HG02678 (cell line): ENCODE data around the gene RPL19.
"Not testable (repeated sequence)": the region's sequence is repeated elsewhere in the genome, so short reads cannot be mapped to it uniquely, and the experiment has no call there.

Source experiments
- ATAC-seq: cut with Tn5 transposase; IDR thresholded peaks from one replicate; pipeline ENCODE4 v1.9.1; 2021; ENCODE audit warnings: mild to moderate bottlenecking, moderate library complexity; ENCODE audit not compliant: unreplicated experiment

Gene RPL19

DNA sequence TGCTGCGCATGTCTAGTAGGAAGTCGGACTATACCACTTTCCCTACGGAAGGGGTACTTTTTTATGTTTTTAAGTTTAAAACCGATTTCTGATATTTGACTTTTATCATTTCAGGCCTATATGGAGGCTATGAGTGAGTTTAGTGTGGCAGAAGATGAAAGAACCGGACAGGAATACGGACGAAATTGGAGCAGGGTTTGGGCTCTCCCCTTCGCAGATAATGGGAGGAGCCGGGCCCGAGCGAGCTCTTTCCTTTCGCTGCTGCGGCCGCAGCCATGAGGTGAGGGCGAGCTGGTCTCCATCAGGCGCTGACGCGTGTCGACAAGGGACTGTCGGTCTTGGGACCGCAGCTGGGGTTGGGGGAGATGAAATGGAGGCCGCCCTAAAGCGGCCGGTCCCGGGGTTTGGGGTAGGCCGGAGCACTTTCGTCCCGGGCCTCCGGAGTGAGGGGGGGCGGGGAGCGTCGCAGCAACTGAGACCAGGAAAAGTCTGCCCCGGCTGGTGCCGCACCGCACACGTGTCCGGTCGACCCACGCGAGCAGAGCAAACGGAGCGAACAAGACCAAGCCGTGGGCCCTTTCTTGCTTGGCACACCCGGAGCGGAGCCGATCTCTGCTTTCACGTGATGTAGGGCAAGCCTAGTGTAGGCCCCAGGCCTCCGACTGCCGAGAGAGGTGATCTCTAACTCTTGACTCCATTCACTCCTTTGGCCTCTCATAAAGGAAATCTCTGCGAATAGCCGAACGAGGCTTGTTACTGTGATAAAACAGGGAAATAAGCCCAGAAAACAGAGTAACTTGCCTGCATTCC lies at the start of gene RPL19:
TSS of gene RPL19 (plus strand) at position 214 of the 810 bp plus-strand sequence. CDS start at position 276, 62 bp downstream.
- ATAC-seq: peak; percentile 65

DNA sequence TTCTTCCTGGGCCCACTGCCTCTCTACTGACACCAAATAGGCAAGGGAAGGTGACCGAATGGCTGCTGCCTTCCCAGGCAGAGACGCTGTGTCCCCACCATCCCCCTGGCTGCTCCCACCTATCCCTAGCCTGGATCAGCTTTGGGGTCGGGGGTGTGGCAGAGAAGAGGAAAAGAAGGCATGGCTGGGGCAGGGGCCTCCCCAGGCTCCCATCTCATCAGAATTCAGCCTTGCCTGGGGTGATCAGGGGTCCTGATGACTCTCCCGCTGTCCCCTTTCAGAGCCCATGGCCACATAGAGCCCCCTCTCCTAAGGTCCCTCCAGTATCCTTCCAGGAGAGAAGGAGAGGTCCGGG lies 49.3 kb upstream of the RPL19 start:
- no peak for ATAC-seq

GRCh38 chr17:39151150-39151942 lies 48.7 kb upstream of the RPL19 start, which contains the start of gene PLXDC1:
Gene PLXDC1 (minus strand): TSS chr17:39151637. CDS start chr17:39151437, 200 bp downstream.
- ATAC-seq: no peak

DNA sequence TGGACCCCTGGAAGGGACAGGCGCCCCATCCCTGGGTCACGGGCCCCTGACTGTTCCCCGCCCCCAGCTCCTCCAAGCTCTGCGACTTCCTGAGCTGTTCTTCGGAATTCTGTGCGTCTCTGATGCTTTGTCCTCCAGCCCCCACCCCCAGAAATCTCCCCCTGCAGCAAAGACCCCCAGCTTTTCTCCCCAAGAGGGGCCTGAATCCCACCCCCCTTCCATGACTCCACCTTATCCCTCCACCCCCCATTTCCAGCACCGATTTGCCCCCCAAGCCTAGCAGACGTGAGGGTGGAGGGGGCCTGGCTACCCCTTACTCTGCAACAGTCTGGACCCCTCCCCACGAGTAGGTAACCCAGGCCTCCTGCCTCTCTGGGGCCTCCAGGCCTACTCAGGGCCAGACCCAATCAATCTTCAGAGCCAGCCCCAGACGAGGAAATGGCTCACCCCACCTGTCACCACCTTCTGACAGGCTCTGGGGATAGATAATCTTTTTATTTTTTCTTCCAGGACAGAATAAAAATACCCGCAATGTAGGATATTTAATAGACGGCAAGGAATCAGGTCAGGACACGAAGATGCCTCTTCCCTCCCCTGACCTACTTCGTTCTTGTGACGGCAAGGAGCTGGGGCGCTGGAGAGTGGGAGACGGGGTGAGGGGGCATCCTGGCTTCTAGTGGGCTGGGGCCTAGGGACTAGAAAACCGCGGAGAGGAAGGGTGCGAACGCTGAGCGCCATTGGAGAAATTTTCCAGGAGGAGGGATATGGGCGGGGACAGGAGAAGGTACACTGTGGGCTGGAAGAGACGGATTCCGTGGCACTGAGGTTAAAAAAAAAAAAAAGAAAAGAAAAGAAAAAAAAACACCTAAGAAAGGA lies 47.9 kb upstream of the RPL19 start:
- no peak for ATAC-seq

DNA sequence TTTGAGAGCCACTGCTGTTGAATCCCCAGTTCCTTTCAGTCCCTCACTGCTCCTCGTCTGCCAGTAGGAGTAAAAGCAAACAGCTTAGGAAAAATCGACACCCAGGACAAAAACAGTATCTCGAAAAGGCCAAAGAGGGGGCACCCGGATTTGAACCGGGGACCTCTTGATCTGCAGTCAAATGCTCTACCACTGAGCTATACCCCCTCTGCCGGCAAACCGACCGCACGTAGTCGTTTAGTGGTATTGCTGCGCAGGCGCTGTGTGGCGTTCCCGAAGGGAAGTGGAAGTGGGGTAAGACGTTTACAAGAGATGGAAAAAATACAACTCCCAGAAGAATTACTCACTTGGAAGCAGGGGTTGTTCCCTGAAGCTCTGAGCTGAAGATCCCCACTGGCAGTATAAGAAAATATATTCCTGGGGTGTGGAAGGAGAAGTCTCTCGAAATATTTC lies 46.5 kb upstream of the RPL19 start:
- no peak for ATAC-seq

DNA sequence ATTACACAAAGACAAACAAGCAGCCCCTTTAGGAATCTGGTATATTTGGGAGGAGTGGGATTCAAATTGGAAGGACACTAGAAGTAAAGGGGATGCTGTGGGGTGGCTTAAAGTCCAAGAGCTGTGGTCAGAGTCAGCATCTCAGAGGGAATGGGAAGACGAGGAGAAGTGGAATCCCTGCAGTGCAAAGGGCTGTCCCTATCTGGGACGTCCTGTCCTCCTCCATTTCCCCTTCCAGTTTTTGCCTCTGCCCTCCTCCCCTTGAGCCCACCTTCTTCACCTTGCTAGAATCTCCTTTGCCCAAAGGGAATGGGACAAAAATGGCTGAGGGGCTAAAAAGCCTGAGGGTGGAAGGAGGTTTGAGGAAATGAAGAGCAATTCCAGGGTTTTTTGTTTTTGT lies 44.4 kb upstream of the RPL19 start:
- no peak for ATAC-seq

DNA sequence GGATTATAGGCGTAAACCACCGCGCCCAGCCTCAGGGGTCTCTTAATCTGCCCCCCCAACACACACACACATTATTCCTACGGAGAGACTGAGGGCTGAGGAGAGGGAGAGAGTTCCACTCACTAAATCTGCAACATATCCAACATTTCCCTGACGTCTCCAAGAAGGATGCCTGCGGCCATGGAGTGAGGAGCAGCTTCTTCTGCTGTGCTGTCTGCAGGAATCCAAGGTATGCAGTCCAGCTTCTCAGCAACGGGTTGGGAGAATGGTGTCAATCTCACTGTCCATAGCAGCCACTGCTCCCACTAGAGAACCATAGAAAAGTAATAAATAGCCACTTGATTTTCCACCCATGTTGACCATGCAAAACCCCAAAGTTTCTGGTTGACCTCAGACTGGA lies 43.6 kb upstream of the RPL19 start:
- ATAC-seq: no peak

DNA sequence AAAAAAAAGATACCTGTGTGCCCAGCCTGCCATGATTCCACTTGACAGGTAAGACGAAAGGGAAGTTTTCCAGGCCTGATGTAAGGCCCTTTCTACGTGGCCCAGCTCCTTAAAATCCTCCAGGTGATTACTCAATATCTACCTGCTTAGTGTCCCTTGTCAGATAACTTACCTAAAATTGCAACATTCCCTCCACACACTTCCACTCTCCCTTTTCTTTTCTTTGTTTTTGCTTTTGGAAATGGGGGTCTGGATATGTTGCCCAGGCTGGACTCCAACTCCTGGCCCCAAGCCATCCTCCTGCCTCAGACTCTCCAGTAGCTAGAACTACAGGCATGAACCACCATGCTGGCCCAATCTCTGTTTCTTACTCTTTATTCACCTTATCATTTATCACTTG lies 41.5 kb upstream of the RPL19 start:
- ATAC-seq: no peak

DNA sequence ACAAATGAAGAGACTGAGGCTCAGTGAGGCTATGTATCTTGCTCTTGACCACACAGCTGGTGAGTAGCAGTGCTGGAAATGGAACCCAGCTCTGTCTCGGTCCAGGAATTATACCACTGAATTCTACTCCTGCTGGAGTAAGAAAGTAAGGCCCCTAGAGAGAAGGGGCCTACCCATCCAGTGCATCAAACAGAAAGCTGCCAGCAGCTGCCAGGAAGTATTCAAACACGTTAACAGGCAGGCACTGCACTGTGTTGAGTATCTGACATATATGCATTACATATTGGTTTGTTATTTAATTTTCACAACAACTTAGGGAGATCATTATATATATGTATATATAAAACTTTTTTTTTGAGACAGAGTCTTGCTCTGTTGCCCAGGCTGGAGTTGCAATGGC lies 38.1 kb upstream of the RPL19 start:
- no peak for ATAC-seq

DNA sequence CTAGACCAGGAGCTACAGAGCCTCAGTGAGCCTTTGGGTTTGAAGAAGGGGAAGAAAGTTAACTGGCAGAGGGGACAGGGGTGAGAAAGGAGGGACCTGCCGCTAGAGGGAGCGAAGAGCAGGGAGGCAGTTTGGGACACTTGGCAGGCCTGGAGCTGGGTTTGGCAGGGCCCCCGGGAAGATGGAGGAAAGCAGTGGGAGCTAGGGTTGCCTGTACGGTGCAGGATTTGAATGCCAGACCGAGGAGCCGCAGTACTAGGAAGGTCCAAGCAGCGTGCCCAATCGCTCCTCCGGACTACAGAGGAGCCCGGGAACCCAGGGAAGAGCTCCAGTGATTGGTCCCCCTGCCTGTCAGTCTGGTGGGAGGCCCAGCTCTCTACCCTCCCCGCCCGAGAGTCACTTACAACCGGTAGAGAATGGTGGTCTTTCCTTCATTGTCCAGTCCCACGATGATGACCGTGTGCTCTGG lies 35.4 kb upstream of the RPL19 start:
- ATAC-seq: no peak

GRCh38 chr17:39165178-39165840 lies 34.8 kb upstream of the RPL19 start:
- ATAC-seq: no peak

DNA sequence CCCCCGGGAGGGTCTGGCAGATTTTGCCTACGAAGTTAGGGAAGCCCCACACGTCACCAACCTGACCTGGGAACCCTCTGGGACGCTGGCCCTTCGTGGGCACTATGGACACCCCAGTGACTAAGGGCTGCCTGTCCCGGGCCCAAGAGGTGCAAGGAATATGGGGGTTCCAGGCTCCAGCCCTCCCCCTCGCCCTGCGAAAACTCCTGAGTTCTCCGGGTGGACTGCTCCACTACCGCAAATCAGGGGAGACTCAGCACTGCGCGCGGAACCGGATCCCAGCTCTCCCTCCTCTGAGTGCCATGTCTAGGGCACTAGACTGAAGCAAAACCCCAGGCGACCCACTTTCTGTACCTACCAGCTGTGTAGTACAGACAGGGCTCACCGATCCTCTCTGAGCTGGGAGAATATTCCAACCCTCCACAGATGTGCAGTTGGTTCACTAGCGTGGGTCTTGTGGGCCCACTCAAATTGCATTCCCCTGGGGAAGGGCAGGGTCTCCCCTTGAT lies 34.2 kb upstream of the RPL19 start, which contains the start of gene ARL5C:
TSS of gene ARL5C (minus strand) at position 321 of the 509 bp plus-strand sequence. CDS start 401 bp downstream, outside the sequence.
- no peak for ATAC-seq

GRCh38 chr17:39166437-39167335 lies 33.4 kb upstream of the RPL19 start:
- ATAC-seq: no peak

DNA sequence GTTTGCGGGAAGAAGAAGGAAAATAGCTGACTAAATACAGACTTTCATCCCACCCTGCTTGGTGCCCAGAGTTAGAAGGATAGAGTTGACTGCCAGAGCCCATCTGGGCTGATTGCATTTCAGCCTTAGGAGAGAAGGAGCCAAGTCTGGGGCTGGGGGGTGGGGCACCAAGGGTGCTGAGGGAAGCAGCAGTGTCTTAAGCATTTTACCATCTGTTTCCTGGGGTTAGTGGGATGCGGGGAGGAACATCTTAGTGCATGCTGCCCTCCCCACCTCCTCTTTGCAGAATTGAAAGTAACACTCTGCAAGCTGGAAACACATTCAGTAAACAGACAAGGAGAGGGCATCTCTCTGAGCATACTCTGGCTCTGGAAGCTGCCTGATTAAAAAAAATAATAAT lies 32.6 kb upstream of the RPL19 start:
- no peak for ATAC-seq

- not testable (repeated sequence) for ATAC-seq
These were observed 31.6 kb upstream of the RPL19 start for GRCh38 chr17:39168503-39168902.

DNA sequence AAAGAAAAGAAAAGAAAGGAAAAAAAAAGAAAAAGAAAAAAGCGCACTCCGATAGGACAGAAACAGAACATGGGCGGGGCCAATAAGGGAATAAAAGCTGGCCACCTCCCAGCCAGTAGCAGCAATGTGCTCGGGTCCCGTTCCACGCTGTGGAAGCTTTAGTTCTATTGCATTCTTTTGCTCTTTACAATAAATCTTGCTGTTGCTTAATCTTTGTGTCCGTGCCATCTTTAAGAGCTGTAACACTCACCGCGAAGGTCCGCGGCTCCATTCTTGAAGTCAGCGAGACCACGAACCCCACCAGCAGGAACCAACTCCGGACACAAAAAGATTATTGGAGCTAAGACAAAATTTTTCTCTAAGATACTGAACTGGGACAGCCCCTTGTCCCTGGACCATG lies 31.0 kb upstream of the RPL19 start:
- ATAC-seq: no peak

- ATAC-seq: no peak
These were observed 30.6 kb upstream of the RPL19 start for GRCh38 chr17:39169518-39169917.

DNA sequence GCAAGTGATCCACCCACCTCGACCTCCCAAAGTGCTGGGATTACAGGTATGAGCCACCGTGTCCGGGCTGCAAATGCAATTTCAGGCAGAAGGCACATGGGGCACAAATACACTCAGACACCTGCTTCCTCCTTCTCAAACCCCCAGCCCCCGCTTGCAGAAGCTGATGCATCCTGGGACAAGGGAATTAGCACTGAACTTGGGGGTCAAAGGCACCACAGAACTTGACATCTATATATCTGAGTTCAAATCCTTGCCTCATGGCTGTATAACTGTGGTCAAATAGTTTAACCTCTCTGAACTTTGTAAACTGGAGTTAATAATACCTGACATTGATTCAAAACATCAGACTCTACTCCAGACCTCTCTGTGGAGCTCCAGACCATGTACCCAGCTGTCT lies 30.0 kb upstream of the RPL19 start:
- no peak for ATAC-seq

GRCh38 chr17:39170558-39170957 lies 29.5 kb upstream of the RPL19 start:
- ATAC-seq: no peak
